ENCODE measurements around the gene WDR7. TPM values are rescaled to one million over a fixed set of nuclear protein-coding genes. Genes with fewer than 3 reads are reported as not detected.

Gene WDR7
- total and polyA plus RNA-seq, 9 of the 15 experiments (the other 6 are each of a cell fraction or from before 2014, with no cell fraction given): 1.4 to 9.4 (median 5.3) TPM

- FAIRE-seq: no peak
- peaks cover 0 to 20% of the 10 kb centered on the region in 2 experiments; a peak in 4 of 5 replicates for H3K4me1 ChIP-seq (replicated peaks in 1 of 2; ENCODE audit: control insufficient read depth in 2 of 2, insufficient read depth in 2 of 2, low read length in 2 of 2)
- in situ Hi-C loops (cut with MboI): no loop called here
- no peak overlapping the region for H3K4me2 ChIP-seq (ENCODE audit: insufficient read depth, low read length)
- DNase-seq (ENCODE audit: extremely low read depth in 1 of 4, low spot score in 3 of 4): peak in 1 of 4 experiments; percentile 26
- H3K9ac ChIP-seq (ENCODE audit: insufficient read depth in 1 of 2, low read depth in 2 of 2, low read length in 2 of 2): no peak overlapping the region
- WGBS (ENCODE audit: insufficient coverage, low coverage, missing lambda C conversion rate): 18% methylated on average over 5 of the region's 5 CpGs
- POLR2A ChIA-PET: no interaction called here
- CTCF ChIA-PET (ENCODE audit: low intra/inter-chr PET ratio): interaction anchor here (0.6 kb wide), 1 partner anchor 15 kb away, joined by 3 read pairs; no protein-coding TSS in a partner anchor
- ATAC-seq: no peak
- no peaks in the 10 kb centered on the region; the same call in 2 of the 3 replicates for H3K79me2 ChIP-seq (ENCODE audit: control insufficient read depth, insufficient read depth, low read length)
- H3K9me1 ChIP-seq (ENCODE audit: control insufficient read depth, insufficient read depth, low read length): no peaks in the 10 kb centered on the region
- no peaks in the 10 kb centered on the region for H4K20me1 ChIP-seq (replicated peaks; ENCODE audit: control insufficient read depth, insufficient read depth, low read length)
- no peaks in the 10 kb centered on the region for H3K36me3 ChIP-seq (ENCODE audit: control insufficient read depth, insufficient read depth, low read length)
- intact Hi-C loops (cut with micrococcal nuclease): loop anchor here (5.0 kb wide), 1 partner anchor 57 kb away; no protein-coding TSS in a partner anchor
- no peaks in the 10 kb centered on the region for H3K9me3 ChIP-seq (replicated peaks; ENCODE audit: control insufficient read depth, insufficient read depth, low read depth, low read length)
- BruUV-seq (replicated peaks): no TSS peak
- H3K27me3 ChIP-seq (ENCODE audit: control insufficient read depth in 2 of 2, insufficient read depth in 2 of 2, low read length in 2 of 2): no peaks in the 10 kb centered on the region
- no peak overlapping the region for H2AFZ ChIP-seq (ENCODE audit: low read depth, low read length)
- H3K4me3 ChIP-seq: no peak overlapping the region
- no peak overlapping the region for H3K27ac ChIP-seq (ENCODE audit: extremely low read depth, low read depth, low read length)
- no peak for TF ChIP-seq SNRNP70 (optimal IDR thresholded peaks at IDR 0.05; ENCODE audit: low read depth, low read length)
- TF ChIP-seq, protein P1, sequence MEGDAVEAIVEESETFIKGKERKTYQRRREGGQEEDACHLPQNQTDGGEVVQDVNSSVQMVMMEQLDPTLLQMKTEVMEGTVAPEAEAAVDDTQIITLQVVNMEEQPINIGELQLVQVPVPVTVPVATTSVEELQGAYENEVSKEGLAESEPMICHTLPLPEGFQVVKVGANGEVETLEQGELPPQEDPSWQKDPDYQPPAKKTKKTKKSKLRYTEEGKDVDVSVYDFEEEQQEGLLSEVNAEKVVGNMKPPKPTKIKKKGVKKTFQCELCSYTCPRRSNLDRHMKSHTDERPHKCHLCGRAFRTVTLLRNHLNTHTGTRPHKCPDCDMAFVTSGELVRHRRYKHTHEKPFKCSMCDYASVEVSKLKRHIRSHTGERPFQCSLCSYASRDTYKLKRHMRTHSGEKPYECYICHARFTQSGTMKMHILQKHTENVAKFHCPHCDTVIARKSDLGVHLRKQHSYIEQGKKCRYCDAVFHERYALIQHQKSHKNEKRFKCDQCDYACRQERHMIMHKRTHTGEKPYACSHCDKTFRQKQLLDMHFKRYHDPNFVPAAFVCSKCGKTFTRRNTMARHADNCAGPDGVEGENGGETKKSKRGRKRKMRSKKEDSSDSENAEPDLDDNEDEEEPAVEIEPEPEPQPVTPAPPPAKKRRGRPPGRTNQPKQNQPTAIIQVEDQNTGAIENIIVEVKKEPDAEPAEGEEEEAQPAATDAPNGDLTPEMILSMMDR (IDR thresholded peaks at IDR 0.05 in 2 of 3, conservative IDR thresholded peaks at IDR 0.05 in 1 of 3; ENCODE audit: insufficient read depth in 2 of 3, low read depth in 1 of 3, low read length in 3 of 3): peak in 2 of 3 experiments; percentile 41 to 59; a peak in 3 of 6 replicates
- TF ChIP-seq RAD21 (CRISPR knock-in tag; conservative IDR thresholded peaks at IDR 0.05 in 1 of 2, IDR thresholded peaks at IDR 0.05 in 1 of 2): peak in 1 of 2 experiments; percentile 26; a peak in 1 of 4 replicates
- TF ChIP-seq ZNF717 (CRISPR knock-in tag; IDR thresholded peaks at IDR 0.05): no peak
These were observed 5.6 kb upstream of the WDR7 start for GRCh38 chr18:56645415-56646016.

Measured in K562 (cell line).